Transverse colon (tissue), 4 donors: ENCODE results near the gene SLC38A3. TPM values are rescaled to one million over a fixed set of nuclear protein-coding genes. Genes with fewer than 3 reads are reported as not detected.
A peak's percentile ranks its signal among the peaks of the same experiment; 100 is the strongest.

ENCODE experiments used
- DNase-seq: peaks from one replicate; pipeline ENCODE4 v3.0.0-alpha.2; 2019
- H3K27ac ChIP-seq, 4 donors: fragments of 200-600 bp; sonication (generic); 2 replicates each; pipeline ENCODE4 v1.5.1; 2016 to 2018; ENCODE audit warnings: inconsistent platforms in 4 of 4
- H3K27me3 ChIP-seq: fragments of 200-600 bp; sonication (generic); 2 replicates; pipeline ENCODE4 v1.5.1; 2017; ENCODE audit warnings: inconsistent platforms
- H3K36me3 ChIP-seq, 4 donors: fragments of 200-600 bp; sonication (generic); 2 replicates each; pipeline ENCODE4 v1.5.1; 2017 to 2019; ENCODE audit warnings: inconsistent platforms in 4 of 4
- H3K4me1 ChIP-seq, 4 donors: fragments of 200-600 bp; sonication (generic); 2 replicates each; pipeline ENCODE4 v1.5.1; 2017 to 2020; ENCODE audit warnings: inconsistent platforms in 4 of 4
- H3K4me3 ChIP-seq, 4 donors: fragments of 200-600 bp; sonication (generic); 1 replicate in 1 of 4; 2 replicates in 3 of 4; pipeline versions ENCODE4 v1.5.1 to v1.6.1; 2017 to 2019; ENCODE audit warnings: inconsistent platforms in 4 of 4
- H3K9me3 ChIP-seq, 2 donors: fragments of 200-600 bp; sonication (generic); 2 replicates each; pipeline ENCODE4 v1.5.1; 2017 to 2019; ENCODE audit warnings: inconsistent platforms in 2 of 2
- CTCF ChIP-seq, 5 experiments: fragments of 200-600 bp in 3 of 5; fragments of 450-650 bp in 2 of 5; sonication (generic) in 3 of 5; IDR thresholded peaks; 1 replicate in 2 of 5; 2 replicates in 3 of 5; pipeline ENCODE4 v1.5.1; 2016 to 2017; ENCODE audit warnings: antibody characterized with exemption in 5 of 5, inconsistent platforms in 3 of 5, mild to moderate bottlenecking in 2 of 5, moderate library complexity in 1 of 5
- EP300 ChIP-seq: sonication (generic); formaldehyde crosslinking; IDR thresholded peaks from one replicate; pipeline ENCODE4 v1.6.1; 2017; ENCODE audit warnings: antibody characterized with exemption, low read depth
- POLR2A ChIP-seq: fragments of 450-650 bp; IDR thresholded peaks from one replicate; pipeline ENCODE4 v1.6.1; 2016; ENCODE audit warnings: antibody characterized with exemption, mild to moderate bottlenecking, moderate library complexity
- POLR2AphosphoS5 ChIP-seq, 3 donors: sonication (generic); formaldehyde crosslinking; IDR thresholded peaks; one replicate each; pipeline ENCODE4 v1.6.1; 2016; ENCODE audit warnings: antibody characterized with exemption in 3 of 3
- WGBS, 2 donors: methylation state at CpG; one replicate each; pipeline ENCODE4 v1.1.5; 2018; ENCODE audit warnings: low coverage in 1 of 2; 5-methylcytosine and 5-hydroxymethylcytosine counted together
- in situ Hi-C, 4 donors: fragments of 200-750 bp; cut with MboI; loops; one replicate each; pipeline versions ENCODE4 v1.15.0 to v1.15.1; 2017; ENCODE audit warnings: low sequenced_read_pairs in 3 of 4, low pct_ligation_motif_present in 1 of 4, low pct_unique_long_range_greater_than_20kb in 1 of 4
- intact Hi-C: fragments of 100-400 bp; cut with DNase I; formaldehyde crosslinking; loops from one replicate; pipeline ENCODE4 v1.15.1; 2023; ENCODE audit warnings: low total_unique reads
- total RNA-seq, 4 donors: library from RNA; depleted of rRNA; stranded (reverse); fragments of >200 nt; gene quantifications; one replicate each; pipeline ENCODE4 v1.1.0, GENCODE V29; 2016

The SLC38A3 gene
- total RNA-seq, 4 donors from 2014 or later = not detected

- DNase-seq = no peak
- intact Hi-C loops (no loop called here), in situ Hi-C loops (loop anchor here in 2 of 4 donors (5.0 to 10.0 kb wide), 2 partner anchors 55 to 57 kb away; no protein-coding TSS in a partner anchor)
- TF ChIP-seq EP300 (no peak), POLR2A (no peak), CTCF (IDR thresholded peaks at IDR 0.05) (no peak), POLR2AphosphoS5 (IDR thresholded peaks at IDR 0.05) (no peak)
- Histone ChIP-seq H3K27ac (peak overlapping the region in 1 of 4 donors; percentile 29), H3K27me3 (no peaks in the 10 kb centered on the region), H3K36me3 (no peaks in the 10 kb centered on the region), H3K9me3 (no peaks in the 10 kb centered on the region), H3K4me3 (no peak overlapping the region), H3K4me1 (peaks cover 0 to 18% (median 5%) of the 10 kb centered on the region in 4 donors)
- 43 to 46% methylated on average over 2 of the region's 2 CpGs for WGBS, 2 donors
Observed at GRCh38 chr3:50179710-50180109, 25.4 kb upstream of the SLC38A3 start.

GRCh38 chr3:50181985-50182384 lies 23.1 kb upstream of the SLC38A3 start:
- H3K9me3 ChIP-seq = no peaks in the 10 kb centered on the region
- in situ Hi-C loops (loop anchor here in 2 of 4 donors (5.0 to 10.0 kb wide), 2 partner anchors 57 to 60 kb away; no protein-coding TSS in a partner anchor), intact Hi-C loops (no loop called here)
- H3K36me3 ChIP-seq = no peaks in the 10 kb centered on the region
- peaks cover 0 to 18% (median 5%) of the 10 kb centered on the region in 4 donors for H3K4me1 ChIP-seq
- no peak for DNase-seq
- H3K27me3 ChIP-seq = no peaks in the 10 kb centered on the region
- 84% methylated on average over 5 of the region's 5 CpGs; no CpG with 5 or more reads in 1 of the 2 donors for WGBS, 2 donors
- H3K4me3 ChIP-seq = no peak overlapping the region
- TF ChIP-seq CTCF (IDR thresholded peaks at IDR 0.05) = no peak
- no peak for TF ChIP-seq POLR2A
- TF ChIP-seq EP300 = no peak
- TF ChIP-seq POLR2AphosphoS5 (IDR thresholded peaks at IDR 0.05) = no peak
- H3K27ac ChIP-seq = no peak overlapping the region

- intact Hi-C loops = loop anchor here (1.0 kb wide), 1 partner anchor 18 kb away; no protein-coding TSS in a partner anchor
Observed at GRCh38 chr3:50182533-50183099, 22.5 kb upstream of the SLC38A3 start.

More at GRCh38 chr3:50182533-50183099, 22.5 kb upstream of the SLC38A3 start:
- no peaks in the 10 kb centered on the region for H3K36me3 ChIP-seq
- no peak overlapping the region for H3K27ac ChIP-seq
- TF ChIP-seq CTCF (IDR thresholded peaks at IDR 0.05) (no peak), EP300 (no peak), POLR2A (no peak), POLR2AphosphoS5 (IDR thresholded peaks at IDR 0.05) (no peak)
- H3K27me3 ChIP-seq = no peaks in the 10 kb centered on the region
- DNase-seq = no peak
- no peaks in the 10 kb centered on the region for H3K9me3 ChIP-seq
- H3K4me1 ChIP-seq = peaks cover 0 to 12% (median 2%) of the 10 kb centered on the region in 4 donors
- 91% methylated on average over 20 of the region's 26 CpGs; no CpG with 5 or more reads in 1 of the 2 donors for WGBS, 2 donors
- in situ Hi-C loops = loop anchor here in 2 of 4 donors (5.0 to 10.0 kb wide), 2 partner anchors 58 to 60 kb away; no protein-coding TSS in a partner anchor
- H3K4me3 ChIP-seq = no peak overlapping the region
